Fibroblast of villous mesenchyme (primary cell): Measurements from ENCODE around the gene SAPCD1. TPM values are rescaled to one million over a fixed set of nuclear protein-coding genes. Genes with fewer than 3 reads are reported as not detected.
A peak's percentile ranks its signal among the peaks of the same experiment; 100 is the strongest.
"Not testable (repeated sequence)": the region's sequence is repeated elsewhere in the genome, so short reads cannot be mapped to it uniquely, and the experiment has no call there.

Source experiments
- DNase-seq: peaks from one replicate; pipeline ENCODE4 v3.0.0-alpha.2; 2010; ENCODE audit warnings: low read depth
- H3K4me3 ChIP-seq: 2 replicates; pipeline ENCODE4 v1.5.1; 2011; ENCODE audit warnings: low read depth, mild to moderate bottlenecking, low read length
- total RNA-seq: library from RNA; depleted of rRNA; stranded (reverse); fragments of >200 nt; gene quantifications from 2 replicates; pipeline ENCODE4 v1.2.3, GENCODE V29; 2012
- TF ChIP-seq, protein P1 (sequence below): IDR thresholded peaks from 2 replicates; pipeline ENCODE4 v1.5.1; 2012; ENCODE audit warnings: low read depth, mild to moderate bottlenecking, low read length; ENCODE audit not compliant: insufficient read depth

SAPCD1 gene
- total RNA-seq, 1 donor = 0.43 TPM

DNA sequence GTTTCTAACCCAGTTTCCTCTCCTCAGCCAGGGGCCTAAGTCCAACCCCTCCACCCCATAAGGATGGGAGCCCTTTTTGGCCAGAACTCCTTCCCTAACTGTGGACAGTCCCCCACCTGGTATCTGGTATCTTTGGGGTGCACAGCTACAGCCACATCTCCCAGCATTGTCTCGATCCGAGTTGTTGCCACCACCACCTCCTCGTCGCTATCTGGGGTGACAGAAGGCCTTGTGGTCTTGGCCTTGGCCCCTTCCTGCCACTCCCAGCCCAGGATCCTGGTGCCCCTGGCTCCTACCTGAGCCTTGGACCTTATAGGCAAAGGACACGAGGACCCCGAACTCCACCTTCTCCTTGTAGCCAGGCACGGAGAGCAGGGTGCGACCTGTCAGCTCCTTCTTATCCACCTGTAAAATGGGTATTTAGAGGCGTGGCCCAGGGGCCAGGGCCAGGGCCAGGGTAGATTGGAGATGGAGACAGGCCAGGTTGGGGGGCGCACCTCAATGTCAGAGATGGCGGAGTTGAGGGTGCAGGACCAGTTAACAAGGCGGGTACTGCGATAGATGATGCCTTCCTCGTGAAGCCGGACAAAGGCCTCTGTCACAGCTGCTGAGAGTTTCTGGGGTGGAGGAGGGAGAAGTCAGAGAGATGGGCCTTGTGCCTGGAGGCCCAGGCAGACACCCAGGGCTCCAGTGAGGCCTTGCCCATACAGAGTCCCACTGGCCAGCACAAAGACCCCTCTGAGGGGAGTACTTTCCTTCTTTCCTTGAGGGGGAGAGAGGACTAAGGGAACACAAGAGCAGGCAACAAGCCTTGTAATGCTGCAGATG, 21.9 kb downstream of the SAPCD1 start:
- DNase-seq = no peak
- TF ChIP-seq, protein P1, sequence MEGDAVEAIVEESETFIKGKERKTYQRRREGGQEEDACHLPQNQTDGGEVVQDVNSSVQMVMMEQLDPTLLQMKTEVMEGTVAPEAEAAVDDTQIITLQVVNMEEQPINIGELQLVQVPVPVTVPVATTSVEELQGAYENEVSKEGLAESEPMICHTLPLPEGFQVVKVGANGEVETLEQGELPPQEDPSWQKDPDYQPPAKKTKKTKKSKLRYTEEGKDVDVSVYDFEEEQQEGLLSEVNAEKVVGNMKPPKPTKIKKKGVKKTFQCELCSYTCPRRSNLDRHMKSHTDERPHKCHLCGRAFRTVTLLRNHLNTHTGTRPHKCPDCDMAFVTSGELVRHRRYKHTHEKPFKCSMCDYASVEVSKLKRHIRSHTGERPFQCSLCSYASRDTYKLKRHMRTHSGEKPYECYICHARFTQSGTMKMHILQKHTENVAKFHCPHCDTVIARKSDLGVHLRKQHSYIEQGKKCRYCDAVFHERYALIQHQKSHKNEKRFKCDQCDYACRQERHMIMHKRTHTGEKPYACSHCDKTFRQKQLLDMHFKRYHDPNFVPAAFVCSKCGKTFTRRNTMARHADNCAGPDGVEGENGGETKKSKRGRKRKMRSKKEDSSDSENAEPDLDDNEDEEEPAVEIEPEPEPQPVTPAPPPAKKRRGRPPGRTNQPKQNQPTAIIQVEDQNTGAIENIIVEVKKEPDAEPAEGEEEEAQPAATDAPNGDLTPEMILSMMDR = no peak
- H3K4me3 ChIP-seq = no peak overlapping the region

DNA sequence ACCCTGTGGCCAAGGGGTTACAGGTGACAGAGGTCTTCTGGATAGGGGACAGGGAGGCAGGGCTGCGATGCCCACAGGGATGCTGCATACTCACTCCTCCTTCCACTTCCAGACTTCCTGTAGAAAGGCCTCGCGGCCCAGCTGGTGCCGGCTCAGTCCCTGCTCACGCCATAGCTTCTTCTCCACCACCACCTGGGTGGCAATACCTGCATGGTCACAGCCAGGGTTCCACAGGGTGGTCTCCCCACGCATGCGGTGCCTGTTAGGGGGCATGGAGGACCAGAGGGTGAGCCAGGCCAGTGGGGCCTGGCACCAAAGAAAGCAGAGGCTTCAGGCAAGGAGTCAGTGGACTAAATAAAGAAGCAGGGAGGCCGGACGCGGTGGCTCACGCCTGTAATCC, 23.0 kb downstream of the SAPCD1 start:
- no peak for DNase-seq
- TF ChIP-seq, protein P1 = no peak

DNA sequence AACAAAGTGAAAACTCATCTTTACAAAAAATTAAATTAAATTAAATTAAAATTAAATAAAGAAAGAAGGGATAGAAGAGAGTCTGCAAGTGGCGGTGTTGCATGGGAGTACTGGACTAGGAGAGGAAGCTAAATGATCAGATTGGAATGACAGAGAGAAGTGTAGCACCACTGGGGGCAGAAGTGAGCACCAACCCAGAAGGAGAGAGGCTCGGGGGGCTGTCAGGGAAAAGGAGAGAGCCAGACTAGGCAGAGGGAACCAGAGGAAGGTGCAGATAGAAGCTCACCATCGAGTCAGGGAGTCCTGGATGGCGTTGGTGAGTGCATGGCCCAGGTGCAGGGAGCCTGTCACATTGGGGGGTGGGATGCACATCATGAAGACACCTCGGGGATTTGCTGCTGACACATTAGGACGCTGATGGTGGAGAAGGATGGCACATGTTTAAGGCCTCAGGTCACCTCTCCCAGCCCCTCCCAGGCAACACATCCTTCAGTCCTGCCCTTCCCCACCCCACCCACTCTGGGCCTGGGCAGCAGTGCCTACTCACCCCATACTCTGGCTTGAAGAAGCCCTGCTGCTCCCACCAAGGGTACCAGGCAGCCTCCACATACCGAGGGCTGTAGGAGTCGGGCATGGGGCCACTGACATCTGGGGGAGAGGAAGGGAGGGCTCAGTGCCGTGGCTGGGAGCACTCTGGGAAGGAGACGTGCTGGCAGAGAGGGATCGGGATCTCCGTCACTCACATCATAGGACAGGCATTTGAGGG, 29.1 kb downstream of the SAPCD1 start:
- no peak overlapping the region for H3K4me3 ChIP-seq
- DNase-seq = peak; percentile 40
- TF ChIP-seq, protein P1 = peak; percentile 74

More for the DNA sequence above, 23.0 kb downstream of the SAPCD1 start:
- H3K4me3 ChIP-seq = no peak overlapping the region

DNA sequence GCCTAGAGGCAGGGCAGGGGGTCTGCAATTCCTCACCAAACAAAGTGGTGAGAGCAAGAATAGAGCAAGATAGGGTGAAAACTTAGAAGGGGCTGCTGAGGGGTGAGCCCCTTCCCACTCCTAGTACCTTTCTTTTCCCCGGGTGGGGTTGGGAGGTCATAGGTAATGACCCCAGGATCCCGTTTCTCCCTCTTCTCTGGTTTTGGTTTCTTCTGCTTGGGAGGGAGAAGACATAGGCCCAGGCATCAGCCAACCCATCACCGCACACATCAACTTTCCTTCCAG, 29.6 kb downstream of the SAPCD1 start:
- no peak for DNase-seq
- no peak overlapping the region for H3K4me3 ChIP-seq
- TF ChIP-seq, protein P1 = no peak

DNA sequence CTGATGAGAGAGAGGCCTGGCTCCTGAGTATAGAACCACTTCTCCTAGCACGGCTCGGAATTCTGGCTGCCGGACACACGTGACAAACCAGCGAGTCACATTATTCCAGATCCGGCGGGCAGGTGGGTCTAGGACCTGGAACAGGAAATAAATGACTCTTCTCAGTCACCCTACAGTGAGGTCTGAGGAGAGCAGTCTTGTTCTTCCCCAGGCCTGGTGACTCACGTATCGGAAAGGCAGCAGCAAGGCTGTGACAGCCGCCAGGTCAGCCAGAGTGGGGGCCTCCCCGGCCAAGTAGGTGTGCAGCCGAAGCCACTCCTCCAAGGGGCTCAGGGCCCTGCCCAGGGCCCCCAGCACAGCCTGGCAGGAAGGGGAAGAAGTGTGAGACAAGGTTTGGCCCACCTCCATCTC, 30.3 kb downstream of the SAPCD1 start:
- H3K4me3 ChIP-seq = no peak overlapping the region
- TF ChIP-seq, protein P1 = no peak
- peak; percentile 13 for DNase-seq

DNA sequence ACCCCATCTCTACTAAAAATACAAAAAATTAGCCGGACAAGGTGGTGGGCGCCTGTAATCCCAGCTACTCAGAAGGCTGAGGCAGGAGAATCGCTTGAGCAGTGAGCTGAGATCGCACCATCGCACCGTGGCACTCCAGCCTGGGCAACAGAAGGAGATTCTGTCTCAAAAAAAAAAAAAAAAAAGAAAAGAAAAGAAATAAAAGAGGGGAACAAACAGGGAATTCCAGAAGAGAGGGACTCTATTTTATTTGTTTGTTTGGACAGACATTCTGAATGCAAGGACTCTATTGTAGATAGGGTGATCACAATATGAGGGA, 31.4 kb downstream of the SAPCD1 start:
- peak overlapping the region; percentile 94 for H3K4me3 ChIP-seq
- DNase-seq = not testable (repeated sequence)

DNA sequence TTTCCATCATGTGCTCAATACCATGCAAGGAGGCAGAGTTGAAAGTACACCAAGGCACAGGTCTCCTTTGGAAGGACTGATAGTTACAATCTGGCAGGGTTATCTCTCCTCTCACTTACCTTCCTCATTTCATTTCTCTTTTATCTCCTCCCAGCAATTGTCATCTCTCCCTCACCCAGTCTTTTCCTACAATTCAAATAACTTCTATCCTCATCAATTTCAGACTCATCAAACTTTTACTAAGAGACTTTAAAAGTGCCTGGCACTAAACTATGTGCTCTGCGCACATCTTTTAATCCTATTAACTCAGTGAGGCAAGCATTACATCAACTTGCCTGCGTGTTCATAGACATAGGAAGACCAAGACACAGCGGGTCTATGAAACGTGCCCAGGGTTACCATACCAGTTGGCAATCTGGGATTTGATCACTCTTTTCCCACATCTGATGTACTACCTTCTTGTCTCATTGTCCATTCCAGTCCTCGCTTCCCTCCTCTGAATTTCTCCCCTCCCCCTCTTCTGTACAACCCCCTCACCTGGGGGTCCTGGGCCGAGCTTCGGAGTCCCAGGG, 31.9 kb downstream of the SAPCD1 start:
- TF ChIP-seq, protein P1 = no peak
- DNase-seq = peak; percentile 61
- peak overlapping the region; percentile 94 for H3K4me3 ChIP-seq
